ENCODE measurements around the gene POC5.
A peak's percentile ranks its signal among the peaks of the same experiment; 100 is the strongest.
"Not testable (repeated sequence)": the region's sequence is repeated elsewhere in the genome, so short reads cannot be mapped to it uniquely, and the experiment has no call there.

POC5 gene

GRCh38 chr5:75701856-75702255, 15.4 kb downstream of the POC5 start:
- no peak for DNase-seq

DNA sequence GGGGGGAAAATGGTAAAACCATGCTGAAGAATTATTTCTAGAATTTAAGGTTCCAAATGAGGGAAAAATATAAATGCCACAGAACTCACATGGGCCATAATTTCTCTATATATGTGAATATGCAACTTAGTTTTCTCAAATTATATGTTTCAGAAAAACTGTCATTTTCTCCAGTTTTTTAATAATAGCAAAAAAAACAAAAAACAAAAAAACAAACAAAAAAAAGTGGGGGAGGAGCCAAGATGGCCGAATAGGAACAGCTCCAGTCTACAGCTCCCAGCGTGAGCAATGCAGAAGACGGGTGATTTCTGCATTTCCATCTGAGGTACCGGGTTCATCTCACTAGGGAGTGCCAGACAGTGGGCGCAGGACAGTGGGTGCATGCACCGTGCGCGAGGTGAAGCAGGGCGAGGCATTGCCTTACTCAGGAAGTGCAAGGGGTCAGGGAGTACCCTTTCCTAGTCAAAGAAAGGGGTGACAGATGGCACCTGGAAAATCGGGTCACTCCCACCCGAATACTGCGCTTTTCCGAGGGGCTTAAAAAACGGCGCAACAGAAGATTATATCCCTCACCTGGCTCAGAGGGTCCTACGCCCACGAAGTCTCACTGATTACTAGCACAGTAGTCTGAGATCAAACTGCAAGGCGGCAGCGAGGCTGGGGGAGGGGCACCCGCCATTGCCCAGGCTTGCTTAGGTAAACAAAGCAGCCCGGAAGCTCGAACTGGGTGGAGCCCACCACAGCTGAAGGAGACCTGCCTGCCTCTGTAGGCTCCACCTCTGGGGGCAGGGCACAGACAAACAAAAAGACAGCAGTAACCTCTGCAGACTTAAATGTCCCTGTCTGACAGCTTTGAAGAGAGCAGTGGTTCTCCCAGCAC, 21.5 kb downstream of the POC5 start:
- not testable (repeated sequence) for DNase-seq

GRCh38 chr5:75694781-75695180, 22.5 kb downstream of the POC5 start:
- DNase-seq = no peak

- DNase-seq = no peak
Observed at GRCh38 chr5:75690669-75691068, 26.6 kb downstream of the POC5 start.

GRCh38 chr5:75686480-75686879, 30.8 kb downstream of the POC5 start:
- DNase-seq = no peak

DNA sequence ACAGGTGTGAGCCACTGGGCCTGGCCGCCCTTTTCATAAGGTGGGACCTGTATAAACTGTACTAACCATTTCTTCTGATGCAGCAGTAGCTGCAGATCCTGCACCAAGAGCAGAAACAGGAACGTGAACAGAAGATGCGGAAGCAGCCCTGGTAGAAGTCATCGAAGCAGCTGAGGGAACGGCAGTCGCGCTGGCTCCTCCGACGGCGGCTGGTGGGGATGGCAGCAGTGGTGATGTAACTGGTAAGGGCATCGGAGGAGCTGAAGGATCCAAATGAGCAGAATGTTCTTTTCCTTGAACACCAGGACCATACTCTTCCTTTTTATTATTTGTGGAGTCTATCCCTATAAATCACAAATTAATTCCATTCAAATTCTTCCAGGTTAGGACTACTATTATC, 32.1 kb downstream of the POC5 start:
- DNase-seq = no peak

GRCh38 chr5:75681125-75681830, 36.0 kb downstream of the POC5 start:
- peak; percentile 52 for DNase-seq

DNA sequence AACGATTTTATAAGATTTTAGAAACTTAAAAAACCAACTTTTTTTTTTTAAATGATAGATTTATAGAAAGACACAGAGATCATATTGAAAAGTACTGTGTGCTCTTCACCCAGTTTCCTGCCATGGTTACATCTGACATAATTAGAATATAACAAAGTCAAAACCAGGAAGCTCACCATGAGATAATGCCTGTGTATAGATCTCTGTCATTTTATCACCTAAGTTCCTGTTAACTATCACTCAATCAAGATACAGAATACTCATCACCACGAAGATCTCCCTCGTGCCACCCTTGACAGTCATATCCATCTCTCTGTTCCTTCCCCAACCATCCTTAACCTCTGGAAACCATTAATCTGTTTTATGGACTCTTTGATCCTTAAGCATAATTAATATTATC, 39.1 kb downstream of the POC5 start:
- DNase-seq = no peak

DNA sequence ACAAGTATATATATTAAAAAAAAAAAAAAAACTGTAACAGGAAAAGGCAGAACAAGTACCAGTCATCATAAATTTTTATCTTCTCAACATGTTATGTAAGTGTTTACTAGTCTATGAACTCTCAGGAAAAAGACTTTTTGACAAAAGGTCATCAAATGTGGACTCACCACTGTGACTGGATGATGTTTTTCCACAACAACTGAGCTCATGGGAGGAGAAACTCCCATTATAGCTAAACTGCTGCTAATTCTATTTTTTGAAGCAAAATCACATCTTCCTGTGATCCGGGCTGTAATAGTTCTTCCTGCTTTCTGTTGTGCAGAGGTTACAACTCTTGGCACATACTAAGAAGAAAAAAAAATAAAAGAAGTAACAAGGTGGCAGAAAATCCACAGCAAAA, 39.6 kb downstream of the POC5 start:
- DNase-seq = no peak

DNA sequence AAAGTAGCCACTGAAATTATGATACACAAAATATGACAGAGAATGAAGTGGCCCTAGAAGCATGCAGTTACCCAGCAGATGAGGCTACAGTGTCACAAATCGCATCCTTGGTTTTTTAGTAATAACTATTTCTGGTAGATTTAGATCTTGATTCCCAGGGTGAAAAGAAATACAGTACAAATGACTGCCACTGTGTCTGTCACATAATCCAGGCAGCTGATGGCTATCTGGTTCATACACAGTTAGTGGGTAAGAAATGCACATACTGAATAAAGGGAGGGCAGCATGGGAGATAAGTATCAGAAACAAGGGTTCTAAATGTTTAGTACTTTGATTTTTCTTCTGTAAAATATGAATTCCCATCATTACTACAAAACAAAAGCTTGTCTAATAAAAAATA, 41.5 kb downstream of the POC5 start:
- DNase-seq = no peak

DNA sequence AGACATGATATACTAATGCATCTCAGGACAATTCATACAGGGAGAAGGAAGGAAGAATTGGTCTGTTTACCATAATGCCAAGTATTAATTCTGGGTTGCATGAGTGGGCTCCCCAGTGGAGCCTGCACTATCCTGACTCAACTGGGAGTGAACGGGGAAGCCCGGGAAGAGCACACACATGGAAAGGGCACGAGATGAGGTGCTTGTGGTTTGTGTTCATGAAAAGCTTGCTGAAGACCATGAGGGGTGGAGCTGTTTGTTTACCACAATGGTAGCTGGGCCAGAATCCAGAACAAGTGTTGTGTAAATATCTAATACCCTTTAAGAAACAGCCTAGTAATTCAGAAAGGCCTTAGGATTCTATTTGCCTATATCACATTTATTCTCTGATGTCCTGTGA, 44.6 kb downstream of the POC5 start:
- DNase-seq = no peak

DNA sequence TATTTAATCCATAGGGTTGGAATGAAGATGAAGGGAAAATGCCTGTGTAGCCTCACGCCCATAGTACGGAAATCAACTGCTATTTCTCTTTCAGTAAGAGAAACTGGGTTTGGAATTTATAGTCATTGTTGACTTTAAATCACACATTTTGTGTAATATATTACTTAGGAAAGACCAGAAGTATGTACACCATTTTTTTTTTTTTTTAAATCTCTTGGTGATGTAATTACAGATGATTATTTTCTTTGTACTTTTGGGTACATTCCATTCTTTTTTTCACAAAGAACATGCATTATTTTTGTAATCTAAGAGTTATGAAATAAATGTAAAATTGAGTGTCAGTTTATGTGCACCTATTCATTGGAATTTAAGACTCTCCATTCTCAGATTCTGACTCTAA, 45.7 kb downstream of the POC5 start:
- DNase-seq = no peak

GRCh38 chr5:75670577-75670976, 46.7 kb downstream of the POC5 start:
- no peak for DNase-seq

DNA sequence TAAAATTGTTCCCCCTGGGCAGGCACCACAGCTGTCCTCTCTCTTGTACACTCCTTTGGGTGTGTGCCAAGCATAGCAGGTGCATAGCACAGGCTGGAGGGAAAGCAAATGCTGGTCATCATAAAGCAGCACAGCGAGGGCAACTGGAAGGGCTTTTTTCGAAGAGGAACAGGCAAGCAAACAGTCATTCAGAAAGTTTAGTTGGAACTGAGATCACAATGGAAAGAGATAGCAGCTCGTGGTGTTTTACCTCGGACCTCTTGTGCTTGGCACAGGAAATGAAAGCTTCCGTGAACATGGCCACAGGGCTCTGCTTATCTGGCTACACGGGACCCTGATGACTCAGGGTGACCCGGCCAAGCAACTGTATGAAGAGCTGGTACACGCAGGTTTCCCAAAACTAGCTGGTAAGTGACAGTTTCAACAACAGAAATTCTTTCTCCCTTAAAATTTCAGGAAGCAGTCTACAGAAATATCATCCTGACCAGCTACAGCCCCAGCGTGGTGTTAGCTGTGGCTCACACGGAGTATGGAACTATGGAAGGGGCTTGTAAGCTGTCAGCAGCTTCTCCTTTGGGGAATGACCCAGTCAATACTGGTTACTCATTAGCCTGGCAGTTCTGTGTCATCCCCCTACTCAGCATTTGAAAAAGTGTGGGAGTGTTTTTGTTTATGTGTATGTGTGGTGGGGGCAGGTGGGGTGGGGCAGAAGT, 48.1 kb downstream of the POC5 start:
- DNase-seq = no peak

DNA sequence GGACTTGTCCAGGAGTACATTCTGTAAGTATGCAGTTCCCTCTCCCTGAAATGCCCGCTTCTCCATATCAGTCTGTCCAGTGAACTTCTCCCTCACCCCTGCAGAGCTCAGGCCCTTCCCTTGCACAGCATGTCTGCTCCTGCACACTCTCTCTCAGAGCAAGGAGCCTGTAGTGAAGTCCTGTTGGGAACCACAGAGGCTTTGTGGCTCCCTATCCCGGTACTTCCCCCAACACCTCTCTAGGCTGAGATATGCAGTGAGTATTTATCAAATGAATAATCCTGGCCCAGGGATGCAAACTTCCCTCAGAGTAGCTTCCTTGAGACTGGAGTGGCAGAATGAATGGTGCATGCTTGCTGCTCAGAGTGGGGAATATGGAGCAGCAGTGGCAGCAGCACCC, 48.8 kb downstream of the POC5 start:
- DNase-seq = no peak

GRCh38 chr5:75667586-75667985, 49.7 kb downstream of the POC5 start:
- no peak for DNase-seq

DNA sequence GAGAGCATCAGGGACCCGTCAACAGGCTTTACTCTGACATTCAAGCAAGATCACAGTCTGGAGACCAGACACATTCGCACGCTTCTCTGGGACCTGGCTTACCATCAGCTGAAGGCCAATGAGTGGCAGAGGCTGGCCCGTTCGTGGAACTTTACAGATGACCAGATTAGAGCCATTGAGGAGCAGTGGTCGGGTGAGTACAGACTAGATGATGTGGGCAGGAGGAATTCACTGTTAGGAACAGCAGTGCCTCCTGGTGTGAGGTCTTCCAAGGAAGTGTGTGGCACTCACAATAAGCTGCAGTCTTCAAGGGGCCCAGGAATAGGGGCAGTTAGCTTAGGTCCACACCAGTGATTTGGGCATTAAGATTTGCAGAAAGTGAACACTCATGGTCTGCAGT, 50.4 kb downstream of the POC5 start:
- no peak for DNase-seq

DNA sequence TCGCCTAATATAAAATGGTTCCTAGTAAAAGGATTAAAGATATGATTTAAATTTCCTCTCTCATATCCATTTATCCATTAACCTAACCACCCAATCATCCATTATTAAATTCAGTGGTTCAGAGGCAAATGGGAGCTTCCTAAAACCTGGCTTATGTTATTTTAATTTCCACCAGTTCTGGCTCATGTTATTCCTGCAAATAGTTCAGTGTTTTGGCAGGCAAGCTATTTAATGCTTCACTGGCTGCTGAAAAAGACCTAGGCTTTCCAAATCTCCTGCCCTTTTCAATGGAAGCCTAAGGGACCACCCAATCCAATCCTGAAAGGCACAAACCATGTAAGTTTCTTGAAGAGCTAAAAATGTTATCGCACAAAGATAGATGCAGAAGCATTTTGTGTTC, 52.3 kb downstream of the POC5 start:
- DNase-seq = no peak

- DNase-seq = no peak
Observed at GRCh38 chr5:75663579-75664284, 53.5 kb downstream of the POC5 start.

DNA sequence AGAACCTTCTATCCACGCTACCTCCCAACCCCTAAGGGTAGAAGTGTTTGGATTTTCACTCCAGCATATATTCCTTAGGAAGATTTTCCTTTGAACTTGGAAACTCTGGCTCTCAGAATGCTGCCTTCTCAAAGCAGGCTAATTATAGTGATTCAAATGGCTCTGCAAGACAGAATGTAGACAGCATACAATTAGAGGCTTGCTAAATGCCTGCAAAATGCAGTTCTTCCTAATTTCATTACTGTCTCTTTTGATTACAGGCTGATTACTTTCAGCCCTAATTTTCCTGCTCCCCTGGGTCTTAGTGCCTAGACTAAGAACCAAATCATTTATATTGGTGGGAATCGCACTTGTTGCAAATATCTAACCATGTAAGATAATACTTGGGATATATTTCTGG, 55.2 kb downstream of the POC5 start:
- no peak for DNase-seq

- DNase-seq = no peak
Observed at GRCh38 chr5:75660678-75661465, 56.4 kb downstream of the POC5 start.
